NCI-H82 treated with DMSO at 0.1 percent for 48 hours (cell line): Measurements from ENCODE around the gene NELFB.

ENCODE experiments used
- DNase-seq: peaks from one replicate; lab custom pipeline; 2025; ENCODE audit not compliant: unreplicated experiment; lab: John Stamatoyannopoulos, UW

NELFB gene

DNA sequence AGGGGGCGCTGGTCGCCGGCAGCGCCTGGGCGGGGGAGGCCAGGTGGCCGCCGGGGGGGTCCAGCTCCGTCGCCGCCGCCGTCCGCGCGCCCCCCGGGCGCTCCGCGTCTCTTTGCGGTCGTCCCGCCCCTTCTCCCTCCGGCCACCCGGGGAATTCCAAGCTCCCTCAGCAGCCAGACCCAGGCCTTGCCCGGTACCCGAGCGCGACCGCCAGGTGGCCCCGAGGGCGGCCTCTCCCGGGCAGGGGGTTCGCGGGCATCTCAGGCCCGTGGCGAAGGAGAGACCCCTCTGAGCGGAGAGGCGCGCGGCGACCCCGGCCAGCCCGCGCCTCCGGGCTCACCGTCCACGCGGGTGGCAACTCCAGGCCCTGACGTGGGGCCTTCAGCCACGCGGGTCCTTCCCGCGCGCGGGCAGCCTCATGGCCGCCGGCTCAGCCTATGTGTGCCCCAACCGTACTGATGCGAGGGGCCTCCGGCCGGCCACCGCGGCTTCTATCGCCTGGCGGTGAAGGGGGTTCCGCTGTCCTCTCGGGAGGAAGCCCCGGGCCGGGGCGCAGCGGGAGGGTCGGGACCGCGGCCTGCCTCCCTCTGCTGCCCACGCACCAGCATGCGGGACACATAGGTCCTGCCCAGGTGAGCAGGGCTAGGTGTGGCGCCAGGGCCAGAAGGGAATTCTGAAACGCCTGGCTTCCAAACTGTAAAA is 47.5 kb downstream of the NELFB start:
- no peak for DNase-seq

- no peak for DNase-seq
Measured at GRCh38 chr9:137303151-137303892, 48.2 kb downstream of the NELFB start.

DNA sequence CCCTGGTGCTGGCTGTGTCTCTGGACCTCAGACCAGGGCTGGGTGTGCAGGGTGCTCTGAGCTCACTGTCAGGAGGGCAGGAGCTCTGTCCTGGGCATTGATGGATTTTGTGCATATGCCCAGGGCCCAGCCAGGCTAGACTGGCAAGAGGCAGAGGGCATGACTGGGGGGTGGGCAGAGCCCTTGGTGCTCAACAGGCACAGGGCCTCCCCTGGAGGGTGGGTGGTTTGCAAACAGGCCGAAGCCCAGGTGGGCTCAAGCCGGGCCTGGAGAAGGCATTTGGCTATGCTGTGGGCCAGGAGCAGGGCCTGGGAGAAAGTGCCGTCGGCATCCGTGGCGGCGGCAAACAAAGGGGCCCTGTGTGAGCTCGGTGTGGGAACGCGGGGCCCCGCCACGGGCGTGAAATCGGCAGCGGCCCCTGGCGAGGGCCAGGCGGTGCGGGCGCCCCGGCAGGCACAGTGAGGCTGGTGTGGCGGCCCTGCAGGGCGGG is 48.8 kb downstream of the NELFB start:
- no peak for DNase-seq

GRCh38 chr9:137304383-137305059 is 49.4 kb downstream of the NELFB start:
- DNase-seq = no peak

DNA sequence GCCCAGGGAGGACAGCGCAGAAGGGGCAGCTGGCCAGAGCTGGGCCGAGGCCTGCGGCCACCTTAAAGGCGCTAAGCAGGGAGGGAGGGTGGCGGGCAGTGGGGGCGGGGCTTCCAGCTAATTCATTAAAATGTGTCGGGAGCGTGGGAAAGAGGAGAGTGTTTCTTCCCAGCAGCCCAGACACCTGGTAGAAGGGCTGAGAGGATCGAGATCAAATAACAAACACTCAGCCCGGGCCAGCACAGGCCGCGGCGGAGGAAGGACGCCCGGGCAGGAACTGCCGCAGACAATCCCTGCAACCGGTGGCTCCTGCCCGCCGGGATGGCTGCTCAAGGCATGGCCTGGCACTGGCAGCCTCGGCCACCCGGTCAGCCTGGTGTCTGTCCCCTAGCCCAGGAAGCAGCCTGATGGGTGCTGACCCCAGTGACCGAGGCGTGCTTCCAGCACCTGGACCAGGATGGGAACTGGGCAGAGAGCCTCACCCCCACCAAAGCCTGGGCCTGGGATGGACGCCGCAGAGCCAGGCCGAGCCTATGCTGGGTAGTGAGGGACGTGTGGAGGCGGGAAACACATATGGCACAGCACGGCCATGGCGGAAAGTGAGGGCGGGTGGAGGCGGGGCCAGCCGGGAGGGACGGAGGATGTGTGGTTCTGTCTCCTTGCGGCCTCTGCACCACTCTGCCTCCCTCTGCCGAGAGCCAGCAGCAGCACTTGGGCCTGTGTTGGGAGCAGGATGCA is 50.1 kb downstream of the NELFB start:
- no peak for DNase-seq

GRCh38 chr9:137305798-137306065 is 50.6 kb downstream of the NELFB start:
- DNase-seq = no peak

- DNase-seq = no peak
Measured at GRCh38 chr9:137306066-137306849, 51.1 kb downstream of the NELFB start.

DNA sequence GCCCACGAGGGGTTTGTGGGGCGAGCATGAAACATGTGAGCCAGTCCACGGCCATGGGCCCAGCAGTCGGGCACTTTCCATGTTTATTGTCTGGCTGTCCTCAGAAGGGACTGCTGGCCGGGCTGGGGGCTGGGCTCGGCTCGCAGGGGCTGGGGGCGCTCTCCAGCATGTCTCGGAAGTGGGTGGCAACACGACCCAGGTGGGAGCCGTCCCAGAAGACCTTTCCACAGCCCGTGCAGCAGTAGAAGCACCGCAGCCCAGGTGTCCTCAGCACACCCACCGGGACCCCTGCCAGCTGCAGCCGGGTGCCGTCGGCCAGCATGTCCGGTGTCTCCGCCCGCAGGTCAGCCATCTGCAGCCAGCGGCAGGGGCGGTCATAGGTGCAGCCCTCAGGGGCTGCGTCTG is 51.7 kb downstream of the NELFB start:
- no peak for DNase-seq

- DNase-seq = no peak
Measured at GRCh38 chr9:137307255-137308056, 52.3 kb downstream of the NELFB start.

- DNase-seq = no peak
Measured at GRCh38 chr9:137308057-137308619, 53.0 kb downstream of the NELFB start.

GRCh38 chr9:137309368-137310188 is 54.5 kb downstream of the NELFB start:
- no peak for DNase-seq

- DNase-seq = no peak
Measured at GRCh38 chr9:137310189-137311052, 55.3 kb downstream of the NELFB start.

GRCh38 chr9:137311171-137311985 is 56.3 kb downstream of the NELFB start:
- no peak for DNase-seq

GRCh38 chr9:137311986-137312851 is 57.1 kb downstream of the NELFB start:
- no peak for DNase-seq

DNA sequence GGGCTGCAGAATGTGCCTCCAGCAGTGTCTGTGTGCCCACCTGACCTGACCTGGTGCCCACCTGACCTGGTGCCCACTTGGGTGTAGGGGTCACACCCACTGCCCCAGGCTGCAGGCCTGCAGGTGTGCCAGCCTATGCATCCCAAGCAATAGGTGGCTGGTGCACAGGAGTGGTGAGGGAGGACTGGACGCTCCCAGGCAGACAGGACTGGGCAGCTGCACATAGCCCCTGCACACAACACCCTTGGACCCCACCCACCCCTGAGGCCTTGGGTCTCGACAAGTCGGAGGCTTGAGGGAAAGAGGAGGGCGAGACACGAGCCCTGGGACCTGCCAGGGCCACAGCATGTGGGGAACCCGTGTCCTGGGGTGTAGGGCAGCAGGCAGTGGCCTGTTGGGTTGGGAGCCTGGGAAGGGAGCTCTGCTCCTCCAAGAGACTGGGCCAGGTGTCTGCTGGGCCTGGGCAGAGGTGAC is 57.8 kb downstream of the NELFB start:
- DNase-seq = no peak
